Endodermal cell (in vitro differentiated cells): Measurements from ENCODE around the gene HMGB1. TPM values are rescaled to one million over a fixed set of nuclear protein-coding genes. Genes with fewer than 3 reads are reported as not detected.
A peak's percentile ranks its signal among the peaks of the same experiment; 100 is the strongest.

Experiments used
- DNase-seq: peaks from one replicate; pipeline ENCODE4 v3.0.0-alpha.2; 2017
- H3K27ac ChIP-seq: 2 replicates; pipeline ENCODE4 v1.5.1; 2013; ENCODE audit warnings: mild to moderate bottlenecking, low read depth, low read length, moderate library complexity
- H3K27me3 ChIP-seq: 2 replicates; pipeline ENCODE4 v1.6.1; 2013; ENCODE audit warnings: mild to moderate bottlenecking, low read length, moderate library complexity; ENCODE audit not compliant: insufficient read depth, control insufficient read depth, poor library complexity, severe bottlenecking
- H3K36me3 ChIP-seq: 2 replicates; pipeline ENCODE4 v1.7.0; 2013; ENCODE audit warnings: mild to moderate bottlenecking, low read length, moderate library complexity; ENCODE audit not compliant: control insufficient read depth, insufficient read depth
- H3K4me1 ChIP-seq: one replicate; pipeline ENCODE4 v1.7.0; 2013; ENCODE audit warnings: low read length; ENCODE audit not compliant: control insufficient read depth, insufficient read depth
- H3K4me3 ChIP-seq: 2 replicates; pipeline ENCODE4 v1.5.1; 2013; ENCODE audit warnings: mild to moderate bottlenecking, low read length, moderate library complexity
- H3K9ac ChIP-seq: 2 replicates; pipeline ENCODE4 v1.6.1; 2013; ENCODE audit warnings: mild to moderate bottlenecking, low read length, moderate library complexity; ENCODE audit not compliant: poor library complexity, severe bottlenecking; ENCODE audit errors: extremely low read depth
- H3K9me3 ChIP-seq: 2 replicates; pipeline ENCODE4 v1.6.1; 2013; ENCODE audit warnings: mild to moderate bottlenecking, low read length, moderate library complexity; ENCODE audit not compliant: control insufficient read depth
- H3K27ac Mint-ChIP-seq: 2 replicates; pipeline ENCODE4 v1.8.0; 2020; ENCODE audit warnings: mixed read lengths
- H3K27me3 Mint-ChIP-seq: 2 replicates; pipeline ENCODE4 v1.8.0; 2021; ENCODE audit warnings: mild to moderate bottlenecking, mixed read lengths; ENCODE audit not compliant: insufficient read depth
- H3K36me3 Mint-ChIP-seq: 2 replicates; pipeline ENCODE4 v1.8.0; 2020; ENCODE audit warnings: low read depth, mixed read lengths
- H3K4me1 Mint-ChIP-seq: 2 replicates; pipeline ENCODE4 v1.8.0; 2020; ENCODE audit warnings: mixed read lengths
- H3K4me3 Mint-ChIP-seq: 2 replicates; pipeline ENCODE4 v1.8.0; 2020; ENCODE audit warnings: mild to moderate bottlenecking, moderate library complexity, mixed read lengths
- H3K9me3 Mint-ChIP-seq: 2 replicates; pipeline ENCODE4 v1.8.0; 2020; ENCODE audit warnings: mild to moderate bottlenecking, mixed read lengths
- CTCF ChIP-seq: fragments of 200-600 bp; sonication (generic); conservative IDR thresholded peaks from 2 replicates; pipeline ENCODE4 v1.5.0; 2021; ENCODE audit warnings: antibody characterized with exemption, mild to moderate bottlenecking
- WGBS, 2 experiments: methylation state at CpG; one replicate each; pipeline versions ENCODE4 v1.1.5 to v1.1.7; 2013; ENCODE audit warnings: missing lambda C conversion rate in 2 of 2, mixed read lengths in 1 of 2; ENCODE audit not compliant: insufficient coverage in 1 of 2, insufficient read length in 1 of 2; 5-methylcytosine and 5-hydroxymethylcytosine counted together
- total RNA-seq, 2 donors: library from RNA; stranded (reverse); fragmentation: NEBNext Ultra II Directional in 1 of 2; extraction: Animal tissue kit (Norgen Biotek cat#: 25700) in 1 of 2; gene quantifications; 2 replicates in 1 of 2; 3 replicates in 1 of 2; pipeline ENCODE4 v1.2.1, GENCODE V29; 2021

Gene HMGB1
- total RNA-seq, 2 donors from 2014 or later = 545 to 557 TPM

- no peaks in the 10 kb centered on the region for H3K4me1 ChIP-seq
- Mint-ChIP-seq H3K27me3 (no peaks in the 10 kb centered on the region), H3K9me3 (no peaks in the 10 kb centered on the region), H3K4me3 (peak overlapping the region; percentile 3), H3K27ac (peak overlapping the region; percentile 41), H3K4me1 (peaks cover 28% of the 10 kb centered on the region), H3K36me3 (no peaks in the 10 kb centered on the region)
- no peaks in the 10 kb centered on the region for H3K27me3 ChIP-seq
- no peaks in the 10 kb centered on the region for H3K36me3 ChIP-seq
- H3K27ac ChIP-seq = no peak overlapping the region
- DNase-seq = no peak
- H3K9ac ChIP-seq = no peak overlapping the region
- TF ChIP-seq CTCF = no peak
- 64 to 71% methylated on average over 4 to 5 of the region's 5 CpGs for WGBS, 2 experiments
- H3K9me3 ChIP-seq = no peaks in the 10 kb centered on the region
- no peak overlapping the region for H3K4me3 ChIP-seq
These were observed 13.6 kb upstream of the HMGB1 start for GRCh38 chr13:30479154-30479882.

GRCh38 chr13:30477346-30478195 is 11.8 kb upstream of the HMGB1 start:
- no peak overlapping the region for H3K4me3 ChIP-seq
- H3K27ac ChIP-seq = no peak overlapping the region
- Mint-ChIP-seq H3K27ac (peak overlapping the region; percentile 78), H3K4me1 (peaks cover 28% of the 10 kb centered on the region), H3K4me3 (no peak overlapping the region), H3K36me3 (no peaks in the 10 kb centered on the region), H3K9me3 (no peaks in the 10 kb centered on the region), H3K27me3 (no peaks in the 10 kb centered on the region)
- H3K9me3 ChIP-seq = no peaks in the 10 kb centered on the region
- WGBS, 2 experiments = 66 to 67% methylated on average over 3 to 4 of the region's 4 CpGs
- H3K4me1 ChIP-seq = no peaks in the 10 kb centered on the region
- H3K27me3 ChIP-seq = no peaks in the 10 kb centered on the region
- H3K9ac ChIP-seq = no peak overlapping the region
- no peaks in the 10 kb centered on the region for H3K36me3 ChIP-seq
- no peak for TF ChIP-seq CTCF
- peak; percentile 81 for DNase-seq

GRCh38 chr13:30473675-30474074 is 7.9 kb upstream of the HMGB1 start:
- Histone ChIP-seq H3K36me3 (no peaks in the 10 kb centered on the region), H3K9ac (no peak overlapping the region), H3K27me3 (no peaks in the 10 kb centered on the region), H3K9me3 (no peaks in the 10 kb centered on the region), H3K4me1 (no peaks in the 10 kb centered on the region), H3K27ac (no peak overlapping the region), H3K4me3 (no peak overlapping the region)
- no peak overlapping the region for H3K27ac Mint-ChIP-seq
- peaks cover 11% of the 10 kb centered on the region for H3K4me1 Mint-ChIP-seq
- no peak for DNase-seq
- H3K36me3 Mint-ChIP-seq = no peaks in the 10 kb centered on the region
- H3K27me3 Mint-ChIP-seq = no peaks in the 10 kb centered on the region
- no CpG with 5 or more reads among the region's 1 CpG for WGBS, 2 experiments
- no peaks in the 10 kb centered on the region for H3K9me3 Mint-ChIP-seq
- H3K4me3 Mint-ChIP-seq = no peak overlapping the region
- TF ChIP-seq CTCF = no peak
